HAP-1 (cell line): ENCODE results near the gene SELENOI.
A peak's percentile ranks its signal among the peaks of the same experiment; 100 is the strongest.
"Not testable (repeated sequence)": the region's sequence is repeated elsewhere in the genome, so short reads cannot be mapped to it uniquely, and the experiment has no call there.

Experiments used
- DNase-seq, 2 experiments: peaks; one replicate each; pipeline ENCODE4 v3.0.0-alpha.2; 2016 to 2020; ENCODE audit warnings: low spot score in 2 of 2
- H3K27me3 ChIP-seq: fragments of 250-450 bp; sonication (Bioruptor Pico); 2 replicates; pipeline ENCODE4 v1.5.1; 2020; ENCODE audit warnings: low read depth, mild to moderate bottlenecking, moderate library complexity
- H3K36me3 ChIP-seq: fragments of 250-450 bp; sonication (Bioruptor Pico); replicated peaks from 2 replicates; pipeline ENCODE4 v1.5.1; 2020; ENCODE audit warnings: mild to moderate bottlenecking
- H3K4me1 ChIP-seq: fragments of 250-450 bp; sonication (Bioruptor Pico); 2 replicates; pipeline ENCODE4 v1.5.1; 2020; ENCODE audit warnings: mild to moderate bottlenecking
- H3K4me3 ChIP-seq: fragments of 250-450 bp; sonication (Bioruptor Pico); 2 replicates; pipeline ENCODE4 v1.5.1; 2020; ENCODE audit warnings: mild to moderate bottlenecking, moderate library complexity
- H3K9me3 ChIP-seq: fragments of 250-450 bp; sonication (Bioruptor Pico); 2 replicates; pipeline ENCODE4 v1.5.1; 2020; ENCODE audit warnings: mild to moderate bottlenecking, moderate library complexity
- in situ Hi-C: fragments of 300-500 bp; cut with MboI; formaldehyde crosslinking; loops from 3 replicates; pipeline ENCODE4 v1.14.3; 2020; ENCODE audit warnings: low sequenced_read_pairs, inconsistent platforms, mixed read lengths

SELENOI gene

GRCh38 chr2:26345545-26346453 is at the start of gene SELENOI:
SELENOI (plus strand) TSS chr2:26346143; CDS start chr2:26346233, 90 bp downstream.
- DNase-seq = peak; percentile 99
- H3K4me1 ChIP-seq = peaks cover 17% of the 10 kb centered on the region
- in situ Hi-C loops = no loop called here

GRCh38 chr2:26297061-26297460 is 48.9 kb upstream of the SELENOI start:
- in situ Hi-C loops = no loop called here
- Histone ChIP-seq H3K36me3 (no peaks in the 10 kb centered on the region), H3K4me1 (peaks cover 27% of the 10 kb centered on the region), H3K4me3 (no peak overlapping the region), H3K9me3 (no peaks in the 10 kb centered on the region), H3K27me3 (no peaks in the 10 kb centered on the region)
- DNase-seq = no peak

More at GRCh38 chr2:26345545-26346453, at the start of gene SELENOI:
- Histone ChIP-seq H3K9me3 (no peaks in the 10 kb centered on the region), H3K27me3 (no peaks in the 10 kb centered on the region), H3K36me3 (no peaks in the 10 kb centered on the region), H3K4me3 (peak within 1 kb of the TSS; percentile 62)

- no peaks in the 10 kb centered on the region for H3K27me3 ChIP-seq
- H3K4me1 ChIP-seq = peaks cover 27% of the 10 kb centered on the region
- in situ Hi-C loops = no loop called here
- peak; percentile 40 to 52 for DNase-seq
- no peaks in the 10 kb centered on the region for H3K36me3 ChIP-seq
- H3K4me3 ChIP-seq = no peak overlapping the region
- no peaks in the 10 kb centered on the region for H3K9me3 ChIP-seq
These were observed 47.7 kb upstream of the SELENOI start for GRCh38 chr2:26298286-26298637.

GRCh38 chr2:26298638-26299393 is 47.1 kb upstream of the SELENOI start:
- H3K4me3 ChIP-seq = no peak overlapping the region; the same call in 1 of the 2 replicates
- no peaks in the 10 kb centered on the region for H3K27me3 ChIP-seq
- H3K36me3 ChIP-seq = no peaks in the 10 kb centered on the region
- in situ Hi-C loops = no loop called here
- no peaks in the 10 kb centered on the region for H3K9me3 ChIP-seq
- peaks cover 27% of the 10 kb centered on the region for H3K4me1 ChIP-seq
- DNase-seq = no peak

- H3K9me3 ChIP-seq = no peaks in the 10 kb centered on the region
- no peaks in the 10 kb centered on the region for H3K36me3 ChIP-seq
- peaks cover 27% of the 10 kb centered on the region for H3K4me1 ChIP-seq
- H3K4me3 ChIP-seq = 0 out of 2 replicates have a peak overlapping the region, but pooled peaks have one; percentile 5
- DNase-seq = peak; percentile 30 to 37
- in situ Hi-C loops = no loop called here
- no peaks in the 10 kb centered on the region for H3K27me3 ChIP-seq
These were observed 46.4 kb upstream of the SELENOI start for GRCh38 chr2:26299471-26300101.

- in situ Hi-C loops = no loop called here
- H3K4me3 ChIP-seq = no peak overlapping the region
- peak in 1 of 2 experiments; percentile 38 for DNase-seq
These were observed 45.6 kb upstream of the SELENOI start for GRCh38 chr2:26300234-26300925.

GRCh38 chr2:26302846-26303245 is 43.1 kb upstream of the SELENOI start:
- Histone ChIP-seq H3K36me3 (no peaks in the 10 kb centered on the region), H3K27me3 (no peaks in the 10 kb centered on the region), H3K4me1 (peaks cover 21% of the 10 kb centered on the region), H3K4me3 (no peak overlapping the region), H3K9me3 (no peaks in the 10 kb centered on the region)
- no peak for DNase-seq
- in situ Hi-C loops = no loop called here

More at GRCh38 chr2:26300234-26300925, 45.6 kb upstream of the SELENOI start:
- H3K9me3 ChIP-seq = no peaks in the 10 kb centered on the region
- H3K36me3 ChIP-seq = no peaks in the 10 kb centered on the region
- peaks cover 27% of the 10 kb centered on the region for H3K4me1 ChIP-seq
- H3K27me3 ChIP-seq = no peaks in the 10 kb centered on the region

GRCh38 chr2:26305094-26305493 is 40.8 kb upstream of the SELENOI start:
- H3K9me3 ChIP-seq, H3K4me1 ChIP-seq, in situ Hi-C loops, DNase-seq, H3K36me3 ChIP-seq, H3K4me3 ChIP-seq, H3K27me3 ChIP-seq: not testable (repeated sequence)

- Histone ChIP-seq H3K4me3 (no peak overlapping the region), H3K9me3 (no peaks in the 10 kb centered on the region), H3K27me3 (0 out of 2 replicates have a peak, but pooled peaks cover 3% of the 10 kb centered on the region), H3K36me3 (no peaks in the 10 kb centered on the region), H3K4me1 (no peaks in the 10 kb centered on the region)
- in situ Hi-C loops = no loop called here
- no peak for DNase-seq
These were observed 40.4 kb upstream of the SELENOI start for GRCh38 chr2:26305540-26305939.

- no peak overlapping the region for H3K4me3 ChIP-seq
- in situ Hi-C loops = no loop called here
- DNase-seq = no peak
These were observed 36.0 kb upstream of the SELENOI start for GRCh38 chr2:26309921-26310320.

GRCh38 chr2:26312471-26312870 is 33.5 kb upstream of the SELENOI start:
- Histone ChIP-seq H3K27me3 (0 out of 2 replicates have a peak, but pooled peaks cover 3% of the 10 kb centered on the region), H3K9me3 (no peaks in the 10 kb centered on the region), H3K4me1 (no peaks in the 10 kb centered on the region), H3K4me3 (no peak overlapping the region), H3K36me3 (no peaks in the 10 kb centered on the region)
- in situ Hi-C loops = no loop called here
- no peak for DNase-seq

More at GRCh38 chr2:26309921-26310320, 36.0 kb upstream of the SELENOI start:
- Histone ChIP-seq H3K9me3 (no peaks in the 10 kb centered on the region), H3K27me3 (0 out of 2 replicates have a peak, but pooled peaks cover 3% of the 10 kb centered on the region), H3K4me1 (no peaks in the 10 kb centered on the region), H3K36me3 (no peaks in the 10 kb centered on the region)

- Histone ChIP-seq H3K4me3 (no peak overlapping the region), H3K9me3 (no peaks in the 10 kb centered on the region), H3K36me3 (no peaks in the 10 kb centered on the region), H3K4me1 (no peaks in the 10 kb centered on the region), H3K27me3 (0 out of 2 replicates have a peak, but pooled peaks cover 3% of the 10 kb centered on the region)
- no peak for DNase-seq
- in situ Hi-C loops = no loop called here
These were observed 32.5 kb upstream of the SELENOI start for GRCh38 chr2:26313446-26313845.

GRCh38 chr2:26314243-26314642 is 31.7 kb upstream of the SELENOI start:
- no peak overlapping the region for H3K4me3 ChIP-seq
- no peaks in the 10 kb centered on the region for H3K4me1 ChIP-seq
- DNase-seq = no peak
- H3K27me3 ChIP-seq = peaks cover 3% of the 10 kb centered on the region; the same call in 1 of the 2 replicates
- no peaks in the 10 kb centered on the region for H3K9me3 ChIP-seq
- no peaks in the 10 kb centered on the region for H3K36me3 ChIP-seq
- in situ Hi-C loops = no loop called here
